IMR-90 (cell line): Measurements from ENCODE around the gene NEK8. TPM values are rescaled to one million over a fixed set of nuclear protein-coding genes. Genes with fewer than 3 reads are reported as not detected.

ENCODE experiments used
- ATAC-seq: fragments of 200-7000 bp; cut with Tn5 transposase; 2 replicates; pipeline ENCODE4 v1.9.1; 2020; ENCODE audit warnings: low read depth, mild to moderate bottlenecking, moderate library complexity
- BruUV-seq: library from RNA; stranded (reverse); fragments of 400-500 nt; replicated peaks from 2 replicates; lab custom pipeline; 2021; lab: Mats Ljungman, UMichigan
- CTCF ChIA-PET: fragments of 300-600 bp; formaldehyde crosslinking; extraction: SDS; loops from one replicate; lab custom pipeline; 2021; ENCODE audit warnings: antibody characterized with exemption; lab: Yijun Ruan, JAX
- POLR2A ChIA-PET: fragments of 300-600 bp; sonication (Branson Sonifier 250); formaldehyde crosslinking; loops from one replicate; lab custom pipeline; 2022; ENCODE audit warnings: antibody characterized with exemption; ENCODE audit not compliant: unreplicated experiment; lab: Charles Lee
- DNase-seq: peaks from one replicate; pipeline ENCODE4 v3.0.0; 2013
- H2AFZ ChIP-seq: replicated peaks from 2 replicates; pipeline ENCODE3; 2013; ENCODE audit warnings: low read length, mild to moderate bottlenecking; ENCODE audit not compliant: poor library complexity
- H2AK5ac ChIP-seq: 2 replicates; pipeline ENCODE4 v1.6.1; 2013; ENCODE audit warnings: low read depth, low read length, inconsistent platforms
- H2AK9ac ChIP-seq: replicated peaks from 2 replicates; pipeline ENCODE3; 2013; ENCODE audit warnings: mild to moderate bottlenecking, low read depth, low read length, moderate library complexity; ENCODE audit not compliant: poor library complexity
- H2BK120ac ChIP-seq: 2 replicates; pipeline ENCODE4 v1.6.1; 2013; ENCODE audit warnings: low read depth, low read length, inconsistent platforms
- H2BK15ac ChIP-seq: 3 replicates; pipeline ENCODE4 v1.6.1; 2013; ENCODE audit warnings: low read depth, low read length, inconsistent platforms
- H2BK20ac ChIP-seq: 2 replicates; pipeline ENCODE4 v1.6.1; 2013; ENCODE audit warnings: low read depth, mild to moderate bottlenecking, inconsistent platforms, low read length, moderate library complexity
- H2BK5ac ChIP-seq: 2 replicates; pipeline ENCODE4 v1.6.1; 2013; ENCODE audit warnings: mild to moderate bottlenecking, low read depth, low read length, inconsistent platforms; ENCODE audit not compliant: poor library complexity, severe bottlenecking
- H3K14ac ChIP-seq: replicated peaks from 2 replicates; pipeline ENCODE4 v1.6.1; 2013; ENCODE audit warnings: low read depth, low read length, inconsistent platforms
- H3K18ac ChIP-seq: 2 replicates; pipeline ENCODE4 v1.6.1; 2013; ENCODE audit warnings: low read depth, low read length, control low read depth
- H3K23ac ChIP-seq: 2 replicates; pipeline ENCODE4 v1.6.1; 2013; ENCODE audit warnings: low read depth, low read length, inconsistent platforms
- H3K27ac ChIP-seq: 2 replicates; pipeline ENCODE4 v1.5.1; 2013; ENCODE audit warnings: mild to moderate bottlenecking, control low read depth, low read length; ENCODE audit not compliant: insufficient read depth
- H3K27me3 ChIP-seq: 2 replicates; pipeline ENCODE4 v1.6.1; 2013; ENCODE audit warnings: low read length; ENCODE audit not compliant: control insufficient read depth, insufficient read depth
- H3K36me3 ChIP-seq: 2 replicates; pipeline ENCODE4 v1.6.1; 2013; ENCODE audit warnings: low read length, mixed read lengths; ENCODE audit not compliant: control insufficient read depth, insufficient read depth
- H3K4ac ChIP-seq: 2 replicates; pipeline ENCODE4 v1.6.1; 2013; ENCODE audit warnings: low read depth, low read length, inconsistent platforms
- H3K4me1 ChIP-seq: 2 replicates; pipeline ENCODE4 v1.6.1; 2013; ENCODE audit warnings: low read length, mixed read lengths; ENCODE audit not compliant: control insufficient read depth, insufficient read depth
- H3K4me2 ChIP-seq: 2 replicates; pipeline ENCODE4 v1.6.1; 2013; ENCODE audit warnings: low read depth, mild to moderate bottlenecking, control low read depth, low read length, moderate library complexity
- H3K4me3 ChIP-seq: 2 replicates; pipeline ENCODE4 v1.5.1; 2013; ENCODE audit warnings: low read depth, mild to moderate bottlenecking, control low read depth, low read length, moderate library complexity; ENCODE audit not compliant: insufficient read depth
- H3K56ac ChIP-seq: 2 replicates; pipeline ENCODE4 v1.6.1; 2013; ENCODE audit warnings: low read length, inconsistent platforms; ENCODE audit not compliant: insufficient read depth; ENCODE audit errors: extremely low read depth
- H3K79me1 ChIP-seq, 2 experiments: 2 replicates each; pipeline ENCODE4 v1.6.1; 2013; ENCODE audit warnings: low read length in 2 of 2, inconsistent platforms in 1 of 2, low read depth in 1 of 2
- H3K9ac ChIP-seq: 2 replicates; pipeline ENCODE4 v1.6.1; 2013; ENCODE audit warnings: low read depth, low read length, control low read depth
- H3K9me1 ChIP-seq: 2 replicates; pipeline ENCODE4 v1.6.1; 2013; ENCODE audit warnings: low read length, inconsistent platforms; ENCODE audit not compliant: insufficient read depth
- H3K9me3 ChIP-seq: 2 replicates; pipeline ENCODE4 v1.6.1; 2013; ENCODE audit warnings: low read length; ENCODE audit not compliant: control insufficient read depth, insufficient read depth
- H4K20me1 ChIP-seq: 2 replicates; pipeline ENCODE4 v1.6.1; 2013; ENCODE audit warnings: low read length, inconsistent platforms; ENCODE audit not compliant: insufficient read depth
- H4K5ac ChIP-seq: 2 replicates; pipeline ENCODE4 v1.6.1; 2013; ENCODE audit warnings: mild to moderate bottlenecking, low read depth, low read length, control low read depth
- H4K8ac ChIP-seq, 2 experiments: 2 replicates each; pipeline ENCODE4 v1.6.1; 2013; ENCODE audit warnings: low read depth in 2 of 2, low read length in 2 of 2, control low read depth in 1 of 2, inconsistent platforms in 1 of 2
- H4K91ac ChIP-seq: 2 replicates; pipeline ENCODE4 v1.6.1; 2013; ENCODE audit warnings: low read depth, low read length, inconsistent platforms; ENCODE audit not compliant: insufficient read depth
- CEBPB ChIP-seq: IDR thresholded peaks from 2 replicates; pipeline ENCODE4 v1.6.1; 2012; ENCODE audit warnings: low read depth, low read length, improper control_type of control experiment
- CHD1 ChIP-seq: IDR thresholded peaks from 2 replicates; pipeline ENCODE4 v1.6.1; 2012; ENCODE audit warnings: low read depth, low read length, improper control_type of control experiment
- NFE2L2 ChIP-seq: fragments of 150-350 bp; IDR thresholded peaks from 2 replicates; pipeline ENCODE4 v1.6.1; 2016; ENCODE audit warnings: low read depth, mild to moderate bottlenecking, low read length
- POLR2A ChIP-seq: IDR thresholded peaks from 2 replicates; pipeline ENCODE4 v1.6.1; 2012; ENCODE audit warnings: mild to moderate bottlenecking, low read depth, low read length
- SMC3 ChIP-seq: fragments of 150-350 bp; IDR thresholded peaks from 2 replicates; pipeline ENCODE4 v1.6.1; 2016; ENCODE audit warnings: low read depth, mild to moderate bottlenecking, antibody characterized with exemption, low read length, moderate library complexity
- WGBS, 2 experiments: methylation state at CpG; one replicate each; pipeline versions ENCODE4 v1.1.5 to v1.1.7; 2013; ENCODE audit warnings: missing lambda C conversion rate in 2 of 2; ENCODE audit not compliant: insufficient read length in 1 of 2; ENCODE audit errors: extremely low coverage in 2 of 2; 5-methylcytosine and 5-hydroxymethylcytosine counted together
- dilution Hi-C: fragments of 300-500 bp; cut with HindIII; formaldehyde crosslinking; loops from one replicate; pipeline ENCODE4 v1.14.3; 2018; ENCODE audit warnings: low sequenced_read_pairs; ENCODE audit not compliant: unreplicated experiment
- in situ Hi-C: fragments of 300-500 bp; cut with MboI; formaldehyde crosslinking; loops from 3 replicates; pipeline ENCODE4 v1.14.3; 2019; ENCODE audit warnings: low sequenced_read_pairs, inconsistent platforms, mixed read lengths
- intact Hi-C: fragments of 100-400 bp; cut with micrococcal nuclease; formaldehyde crosslinking; loops from 2 replicates; pipeline ENCODE4 v1.10.0; 2022
- polyA plus RNA-seq, 3 experiments: library from polyadenylated mRNA; depleted of rRNA; stranded (reverse); fragments of >200 nt; gene quantifications; 2 replicates each; pipeline ENCODE4 v1.2.3, GENCODE V29; 2012; ENCODE audit warnings: low replicate concordance in 1 of 3
- total RNA-seq: library from RNA; depleted of rRNA; stranded (reverse); fragments of >200 nt; gene quantifications from 2 replicates; pipeline ENCODE4 v1.2.3, GENCODE V29; 2012

The NEK8 gene
- total and polyA plus RNA-seq, 2 of the 4 experiments (the other 2 are of a cell fraction) = 4.6 to 5.2 TPM

GRCh38 chr17:28773736-28774135, 45.1 kb downstream of the NEK8 start:
- no peak overlapping the region for H2BK15ac ChIP-seq
- H3K18ac ChIP-seq = no peak overlapping the region
- no peak overlapping the region for H2BK20ac ChIP-seq
- H3K23ac ChIP-seq = no peak overlapping the region
- H3K27me3 ChIP-seq = no peaks in the 10 kb centered on the region
- dilution Hi-C loops = no loop called here
- no peak overlapping the region for H3K4ac ChIP-seq
- no peaks in the 10 kb centered on the region for H3K9me3 ChIP-seq
- no peaks in the 10 kb centered on the region for H3K4me1 ChIP-seq
- in situ Hi-C loops = no loop called here
- no peak overlapping the region for H2AFZ ChIP-seq
- no peak overlapping the region for H4K91ac ChIP-seq
- no TSS peak for BruUV-seq
- H4K20me1 ChIP-seq = peaks cover 23% of the 10 kb centered on the region
- no CpG with 5 or more reads among the region's 6 CpGs for WGBS, 2 experiments
- H3K9ac ChIP-seq = no peak overlapping the region
- peaks cover 26 to 69% of the 10 kb centered on the region in 2 experiments for H3K79me1 ChIP-seq
- intact Hi-C loops = no loop called here
- no peak overlapping the region for H2BK120ac ChIP-seq
- H3K56ac ChIP-seq = no peak overlapping the region
- TF ChIP-seq SMC3 = no peak
- no peak for TF ChIP-seq POLR2A
- TF ChIP-seq CHD1 = no peak
- no peak for TF ChIP-seq NFE2L2
- TF ChIP-seq CEBPB = no peak
- no peak overlapping the region for H2AK5ac ChIP-seq
- no peak overlapping the region for H4K5ac ChIP-seq
- H3K4me3 ChIP-seq = no peak overlapping the region
- H4K8ac ChIP-seq = no peak overlapping the region
- H2BK5ac ChIP-seq = no peak overlapping the region
- no peak overlapping the region for H3K14ac ChIP-seq
- no peak overlapping the region for H3K27ac ChIP-seq
- ATAC-seq (no peak), DNase-seq (no peak)
- H3K9me1 ChIP-seq = 0 out of 2 replicates have a peak, but pooled peaks cover 5% of the 10 kb centered on the region
- ChIA-PET CTCF (interaction anchor here (0.9 to 1.8 kb wide), 2 partner anchors 10 to 23 kb away, joined by 3 to 6 read pairs; no protein-coding TSS in a partner anchor), POLR2A (no interaction called here)
- peaks cover 2% of the 10 kb centered on the region; the same call in 1 of the 2 replicates for H3K36me3 ChIP-seq
- no peak overlapping the region for H3K4me2 ChIP-seq
- H2AK9ac ChIP-seq = no peak overlapping the region
